ENCODE results near the gene ZDHHC14. TPM values are rescaled to one million over a fixed set of nuclear protein-coding genes. Genes with fewer than 3 reads are reported as not detected.
A peak's percentile ranks its signal among the peaks of the same experiment; 100 is the strongest.

Gene ZDHHC14
- total and polyA plus RNA-seq, 2 of the 8 experiments (the other 6 are each of a cell fraction or from before 2014, with no cell fraction given), result 2.9 to 5.3 TPM

GRCh38 chr6:157614026-157614568 lies 233.1 kb downstream of the ZDHHC14 start:
- H3K4me3 ChIP-seq (ENCODE audit: extremely low read depth in 1 of 4, insufficient read depth in 2 of 4, low read depth in 3 of 4, low read length in 4 of 4), result no peak overlapping the region
- no peaks in the 10 kb centered on the region for H3K79me2 ChIP-seq (ENCODE audit: control insufficient read depth in 1 of 2, insufficient read depth in 2 of 2, low read length in 2 of 2)
- no peak overlapping the region for H3K27ac ChIP-seq (ENCODE audit: low read depth, low read length)
- TF ChIP-seq RAD21 (IDR thresholded peaks at IDR 0.05 in 1 of 2, conservative IDR thresholded peaks at IDR 0.05 in 1 of 2; ENCODE audit: low read depth in 2 of 2, low read length in 2 of 2) (peak; percentile 41 to 58), CBX5 (IDR thresholded peaks at IDR 0.05; ENCODE audit: low read depth, low read length) (no peak), SUZ12 (IDR thresholded peaks at IDR 0.05; ENCODE audit: low read length) (no peak), CTCF (IDR thresholded peaks at IDR 0.05; ENCODE audit: control extremely low read depth in 1 of 3, insufficient read depth in 1 of 3, low read depth in 1 of 3, low read length in 3 of 3) (peak in 1 of 3 experiments; percentile 19; a peak in 2 of 4 replicates), SP2 (IDR thresholded peaks at IDR 0.05; ENCODE audit: low read length) (no peak)
- H3K23me2 ChIP-seq (ENCODE audit: low read depth, low read length), result no peaks in the 10 kb centered on the region
- H3K18ac ChIP-seq (ENCODE audit: extremely low read depth, low read length), result no peak overlapping the region
- no peak overlapping the region for H2BK20ac ChIP-seq (ENCODE audit: low read length)
- no peak overlapping the region for H3K56ac ChIP-seq (replicated peaks; ENCODE audit: insufficient read length, low read depth, low read length)
- H3K4ac ChIP-seq (replicated peaks; ENCODE audit: insufficient read length, low read depth, low read length), result no peak overlapping the region
- CTCF ChIA-PET (ENCODE audit: partially characterized antibody), result interaction anchor here (0.6 to 3.3 kb wide), 8 partner anchors 12 to 296 kb away, joined by 3 to 10 read pairs (median 4); no protein-coding TSS in a partner anchor
- no peak for DNase-seq (ENCODE audit: low read depth in 1 of 2, low spot score in 2 of 2)
- H3K79me1 ChIP-seq (ENCODE audit: low read depth, low read length), result no peaks in the 10 kb centered on the region
- H3K36me3 ChIP-seq (ENCODE audit: control insufficient read depth in 2 of 4, insufficient read depth in 4 of 4, low read length in 3 of 4), result no peaks in the 10 kb centered on the region
- H2AFZ ChIP-seq (ENCODE audit: low read length), result no peak overlapping the region
- H2BK120ac ChIP-seq (replicated peaks; ENCODE audit: low read depth, low read length), result no peak overlapping the region
- no peak overlapping the region for H4K5ac ChIP-seq (ENCODE audit: insufficient read length, low read depth, low read length)
- H3K4me1 ChIP-seq (replicated peaks in 1 of 4; ENCODE audit: control insufficient read depth in 3 of 4, insufficient read depth in 4 of 4, low read length in 3 of 4), result no peaks in the 10 kb centered on the region
- H4K8ac ChIP-seq (ENCODE audit: extremely low read depth, insufficient read depth, low read length), result no peak overlapping the region
- H3K4me2 ChIP-seq (ENCODE audit: insufficient read depth in 1 of 2, low read depth in 2 of 2, low read length in 2 of 2), result no peak overlapping the region
- WGBS, 2 experiments (ENCODE audit: extremely low coverage in 1 of 2, insufficient coverage in 1 of 2, insufficient read length in 1 of 2, insufficient replicate concordance in 2 of 2, low coverage in 1 of 2, low lambda C conversion rate in 2 of 2, missing lambda C conversion rate in 1 of 2), result 87% methylated on average over 5 of the region's 5 CpGs; no CpG with 5 or more reads in 1 of the 2 experiments
- POLR2A ChIA-PET (ENCODE audit: partially characterized antibody), result interaction anchor here (1.0 kb wide), 1 partner anchor 10 kb away, joined by 3 read pairs; no protein-coding TSS in a partner anchor
- no peak overlapping the region for H2BK12ac ChIP-seq (ENCODE audit: low read depth, low read length)
- no peak overlapping the region for H2BK15ac ChIP-seq (ENCODE audit: low read length)
- FAIRE-seq, result no peak
- H3K9ac ChIP-seq (replicated peaks in 1 of 4; ENCODE audit: extremely low read depth in 1 of 4, low read depth in 3 of 4, low read length in 3 of 4), result no peak overlapping the region
- H4K91ac ChIP-seq (replicated peaks; ENCODE audit: insufficient read length, low read length), result no peak overlapping the region
- H4K20me1 ChIP-seq (replicated peaks in 1 of 2; ENCODE audit: control insufficient read depth in 1 of 2, insufficient read depth in 2 of 2, low read length in 2 of 2), result no peaks in the 10 kb centered on the region
- no peak overlapping the region for H2AK5ac ChIP-seq (ENCODE audit: low read depth, low read length)
- H3K9me3 ChIP-seq (ENCODE audit: insufficient read depth in 2 of 2, low read depth in 1 of 2, low read length in 1 of 2), result no peaks in the 10 kb centered on the region
- no peaks in the 10 kb centered on the region for H3K27me3 ChIP-seq (replicated peaks in 1 of 4; ENCODE audit: control insufficient read depth in 3 of 4, extremely low read depth in 1 of 4, insufficient read depth in 3 of 4, low read length in 3 of 4)
- no peak overlapping the region for H3K14ac ChIP-seq (ENCODE audit: insufficient read length)
- no peak overlapping the region for H3K23ac ChIP-seq (ENCODE audit: insufficient read length)
- no peak overlapping the region for H2BK5ac ChIP-seq (ENCODE audit: low read depth, low read length)
